ENCODE data around the gene MBTPS1. TPM values are rescaled to one million over a fixed set of nuclear protein-coding genes. Genes with fewer than 3 reads are reported as not detected.

The MBTPS1 gene
- total RNA-seq, 6 experiments from 2014 or later: 34.5 to 45.6 (median 40.1) TPM

DNA sequence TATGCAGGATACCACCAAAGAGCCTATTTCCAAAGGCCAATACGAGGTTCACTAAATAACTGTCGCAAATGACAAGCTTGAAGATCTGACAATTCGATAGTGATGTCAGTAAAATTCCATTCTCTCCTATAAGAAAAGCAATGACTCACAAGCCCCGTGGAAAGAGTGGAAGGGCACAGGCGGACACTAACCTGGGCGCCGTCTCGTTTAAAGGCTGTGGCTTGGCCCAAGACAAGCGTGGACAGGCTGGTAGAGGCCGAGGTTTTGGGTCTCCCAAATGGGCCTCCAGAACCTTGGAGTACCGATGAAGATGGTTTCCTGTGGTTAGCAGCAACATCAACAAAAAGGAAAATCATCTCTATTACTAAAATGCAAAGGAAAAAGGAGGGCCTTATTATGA lies 57.6 kb downstream of the MBTPS1 start:
- Histone ChIP-seq H3K4me3 (no peak overlapping the region), H3K27ac (no peak overlapping the region), H3K9me3 (no peaks in the 10 kb centered on the region), H3K4me1 (no peaks in the 10 kb centered on the region), H3K27me3 (no peaks in the 10 kb centered on the region), H3K36me3 (peaks cover 5 to 96% (median 37%) of the 10 kb centered on the region in 4 donors)
- TF ChIP-seq POLR2A (IDR thresholded peaks at IDR 0.05): no peak
- no peak for TF ChIP-seq CTCF (IDR thresholded peaks at IDR 0.05)
- DNase-seq: peak in 1 of 3 donors; percentile 25
- no peak for ATAC-seq
- 81% methylated on average over 9 of the region's 11 CpGs for WGBS (ENCODE audit: insufficient coverage, low coverage, low lambda C conversion rate, missing lambda C conversion rate)
- intact Hi-C loops (cut with DNase I): no loop called here

- Histone ChIP-seq H3K27ac (no peak overlapping the region), H3K36me3 (peaks cover 5 to 96% (median 42%) of the 10 kb centered on the region in 4 donors), H3K4me3 (no peak overlapping the region), H3K27me3 (no peaks in the 10 kb centered on the region), H3K9me3 (no peaks in the 10 kb centered on the region), H3K4me1 (no peaks in the 10 kb centered on the region)
- DNase-seq: peak in 1 of 3 donors; percentile 27
- intact Hi-C loops (cut with DNase I): no loop called here
- TF ChIP-seq CTCF (IDR thresholded peaks at IDR 0.05) (no peak), POLR2A (IDR thresholded peaks at IDR 0.05) (no peak)
- WGBS (ENCODE audit: insufficient coverage, low coverage, low lambda C conversion rate, missing lambda C conversion rate): 52% methylated on average over 2 of the region's 11 CpGs
- no peak for ATAC-seq
These were observed 58.1 kb downstream of the MBTPS1 start for GRCh38 chr16:84058664-84059063.

DNA sequence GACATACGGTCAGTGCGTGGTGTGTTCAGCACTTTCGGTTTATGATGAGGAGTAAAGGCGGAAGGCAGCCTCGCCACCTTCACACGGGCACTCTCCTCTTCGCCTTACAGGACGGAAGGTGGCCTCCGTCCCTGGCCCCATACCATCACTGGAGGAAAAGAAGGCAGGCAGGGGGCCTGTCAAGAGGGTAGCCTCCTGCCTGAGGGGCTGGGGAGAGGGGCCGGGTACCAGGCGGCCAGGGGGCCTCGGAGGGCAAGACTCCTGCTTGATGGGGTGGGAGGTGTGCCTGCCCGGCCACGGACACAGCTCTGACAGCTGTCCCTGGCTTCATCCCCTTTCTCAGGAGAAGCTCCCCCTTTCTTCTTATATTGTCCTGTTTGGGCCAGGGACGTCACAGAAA lies 58.5 kb downstream of the MBTPS1 start:
- no peak for ATAC-seq
- H3K36me3 ChIP-seq: peaks cover 5 to 95% (median 46%) of the 10 kb centered on the region in 4 donors
- intact Hi-C loops (cut with DNase I): no loop called here
- no peak for TF ChIP-seq POLR2A (IDR thresholded peaks at IDR 0.05)
- no peak for TF ChIP-seq CTCF (IDR thresholded peaks at IDR 0.05)
- peak in 1 of 3 donors; percentile 21 for DNase-seq
- H3K27me3 ChIP-seq: no peaks in the 10 kb centered on the region
- 94% methylated on average over 10 of the region's 15 CpGs for WGBS (ENCODE audit: insufficient coverage, low coverage, low lambda C conversion rate, missing lambda C conversion rate)
- no peak overlapping the region for H3K27ac ChIP-seq
- no peaks in the 10 kb centered on the region for H3K9me3 ChIP-seq
- no peaks in the 10 kb centered on the region for H3K4me1 ChIP-seq
- H3K4me3 ChIP-seq: no peak overlapping the region

DNA sequence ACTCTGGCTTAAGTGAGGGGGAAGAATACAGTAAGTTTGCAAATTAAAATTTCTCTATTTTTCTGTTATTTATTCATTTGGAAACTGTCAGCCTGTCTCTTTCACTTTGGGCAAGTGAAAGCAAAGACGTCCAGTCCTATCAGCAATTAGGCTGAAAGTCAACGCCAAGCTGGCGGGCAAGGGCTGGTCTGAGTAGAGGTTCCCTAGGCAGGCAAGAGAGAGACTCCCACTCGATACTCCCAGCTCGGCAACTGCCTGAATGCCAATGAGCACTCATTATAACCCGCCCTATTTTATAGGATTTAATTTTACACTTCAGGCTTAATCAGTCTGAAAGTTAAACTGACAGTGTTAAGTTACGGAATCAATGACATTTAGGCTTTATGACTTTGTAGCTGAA lies 59.8 kb downstream of the MBTPS1 start:
- TF ChIP-seq CTCF (IDR thresholded peaks at IDR 0.05) (no peak), POLR2A (IDR thresholded peaks at IDR 0.05) (no peak)
- intact Hi-C loops (cut with DNase I): no loop called here
- Histone ChIP-seq H3K36me3 (peaks cover 5 to 91% (median 36%) of the 10 kb centered on the region in 4 donors), H3K4me1 (no peaks in the 10 kb centered on the region), H3K27me3 (no peaks in the 10 kb centered on the region), H3K4me3 (no peak overlapping the region), H3K27ac (no peak overlapping the region), H3K9me3 (no peaks in the 10 kb centered on the region)
- 83% methylated on average over 7 of the region's 7 CpGs for WGBS (ENCODE audit: insufficient coverage, low coverage, low lambda C conversion rate, missing lambda C conversion rate)
- DNase-seq (no peak), ATAC-seq (no peak)
